ENCODE results near the gene DHX40.

DHX40 gene

DNA sequence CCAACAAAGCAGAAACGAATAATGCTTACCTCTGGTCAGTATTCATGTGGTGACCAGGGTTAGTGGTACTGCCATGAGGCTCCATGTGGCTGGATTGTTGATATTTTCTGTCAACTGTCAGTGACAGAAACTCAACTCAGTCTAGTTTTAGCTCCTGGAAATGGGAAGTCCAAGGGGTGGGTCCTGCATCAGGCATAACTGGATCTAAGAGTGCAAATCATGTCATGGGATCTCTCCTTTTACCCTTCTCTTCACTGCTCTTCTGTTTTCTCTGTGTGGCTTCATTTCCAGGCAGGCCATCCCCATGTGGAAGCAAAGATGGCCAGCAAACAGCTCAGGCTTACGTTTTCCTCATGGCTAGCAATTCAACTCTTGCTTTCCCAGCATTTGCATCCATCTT, 39.0 kb upstream of the DHX40 start:
- no peak for DNase-seq (ENCODE audit: insufficient read length, low spot score)
- no peak for FAIRE-seq
- no peak for TF ChIP-seq CTCF (IDR thresholded peaks at IDR 0.05; ENCODE audit: insufficient read depth, missing control alignments)

- no peak for FAIRE-seq
Observed at GRCh38 chr17:59527325-59527917, 38.0 kb upstream of the DHX40 start.

DNA sequence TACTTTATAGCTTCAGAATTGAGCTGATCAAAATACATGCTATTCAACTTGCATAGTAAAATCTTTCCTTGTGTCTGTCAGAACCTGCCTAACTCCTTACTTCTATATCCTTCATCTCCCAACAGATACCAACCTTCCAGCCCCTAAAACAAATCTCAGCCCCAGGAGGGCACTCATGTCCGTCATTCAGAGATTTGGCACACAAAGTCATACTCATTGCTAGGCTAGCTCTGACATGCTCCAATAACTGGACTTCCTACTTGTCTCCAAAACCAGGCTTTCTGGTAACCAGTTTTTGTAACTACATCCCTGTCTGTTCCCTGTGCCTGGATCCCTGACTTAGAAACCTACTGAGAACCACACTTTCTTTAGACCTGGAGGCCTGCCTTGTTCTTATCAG, 37.5 kb upstream of the DHX40 start:
- no peak for TF ChIP-seq CTCF (IDR thresholded peaks at IDR 0.05; ENCODE audit: insufficient read depth, missing control alignments)
- FAIRE-seq: no peak
- DNase-seq (ENCODE audit: insufficient read length, low spot score): no peak

More at GRCh38 chr17:59527325-59527917, 38.0 kb upstream of the DHX40 start:
- DNase-seq (ENCODE audit: insufficient read length, low spot score): no peak
- no peak for TF ChIP-seq CTCF (IDR thresholded peaks at IDR 0.05; ENCODE audit: insufficient read depth, missing control alignments)

DNA sequence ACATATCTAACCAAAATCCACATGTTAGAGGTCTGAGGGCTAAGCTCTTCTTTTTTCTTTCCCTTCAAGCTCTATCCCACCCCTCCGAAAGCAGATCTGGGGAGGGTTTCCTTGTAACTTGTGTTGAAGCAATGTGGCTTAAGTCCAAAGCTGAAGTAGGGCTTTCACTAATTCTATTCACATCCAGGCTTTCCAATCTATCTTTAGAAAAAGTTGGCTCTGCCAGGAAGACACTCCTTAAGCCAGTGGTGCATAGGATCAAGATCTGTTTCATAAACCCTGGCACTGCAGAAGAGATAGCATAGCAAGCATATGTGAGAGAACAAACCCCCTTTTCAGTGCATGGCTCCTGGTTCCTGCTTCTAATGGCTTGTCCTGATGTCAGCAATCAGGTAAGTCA, 34.9 kb upstream of the DHX40 start:
- TF ChIP-seq CTCF (IDR thresholded peaks at IDR 0.05; ENCODE audit: insufficient read depth, missing control alignments): no peak
- DNase-seq (ENCODE audit: insufficient read length, low spot score): no peak
- no peak for FAIRE-seq

DNA sequence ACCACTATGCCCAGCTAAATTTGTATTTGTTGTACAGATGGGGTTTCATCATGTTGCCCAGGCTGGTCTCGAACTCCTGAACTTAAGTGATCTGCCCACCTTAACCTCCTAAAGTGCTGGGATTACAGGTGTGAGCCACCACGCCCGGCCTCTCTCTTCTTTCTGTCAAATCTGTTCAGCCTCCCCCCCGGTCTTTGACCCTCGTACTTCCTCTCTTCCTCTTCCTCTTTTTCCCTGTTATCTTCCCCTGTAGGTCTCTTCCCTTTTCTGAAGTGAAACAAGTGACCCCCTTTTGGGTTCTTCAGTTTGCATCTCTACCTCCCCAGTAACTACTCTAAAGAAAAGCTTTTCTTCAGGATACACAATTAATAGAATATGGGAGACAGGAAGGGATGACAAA, 31.7 kb upstream of the DHX40 start:
- no peak for DNase-seq (ENCODE audit: insufficient read length, low spot score)
- no peak for TF ChIP-seq CTCF (IDR thresholded peaks at IDR 0.05; ENCODE audit: insufficient read depth, missing control alignments)
- FAIRE-seq: no peak

GRCh38 chr17:59534583-59534982, 30.8 kb upstream of the DHX40 start:
- FAIRE-seq (no peak), DNase-seq (ENCODE audit: insufficient read length, low spot score) (no peak)
- TF ChIP-seq CTCF (IDR thresholded peaks at IDR 0.05; ENCODE audit: insufficient read depth, missing control alignments): peak; percentile 26

GRCh38 chr17:59538195-59538909, 27.1 kb upstream of the DHX40 start:
- DNase-seq (ENCODE audit: insufficient read length, low spot score) (no peak), FAIRE-seq (no peak)
- TF ChIP-seq CTCF (IDR thresholded peaks at IDR 0.05; ENCODE audit: insufficient read depth, missing control alignments): no peak

All from D721Med (cell line).